GM19193 (cell line): Measurements from ENCODE around the gene ZBTB7C.

Source experiments
- POLR2A ChIP-seq: IDR thresholded peaks from 4 replicates; pipeline ENCODE4 v1.6.1; 2011; ENCODE audit not compliant: insufficient read depth, insufficient read length; ENCODE audit errors: extremely low read depth

ZBTB7C gene

DNA sequence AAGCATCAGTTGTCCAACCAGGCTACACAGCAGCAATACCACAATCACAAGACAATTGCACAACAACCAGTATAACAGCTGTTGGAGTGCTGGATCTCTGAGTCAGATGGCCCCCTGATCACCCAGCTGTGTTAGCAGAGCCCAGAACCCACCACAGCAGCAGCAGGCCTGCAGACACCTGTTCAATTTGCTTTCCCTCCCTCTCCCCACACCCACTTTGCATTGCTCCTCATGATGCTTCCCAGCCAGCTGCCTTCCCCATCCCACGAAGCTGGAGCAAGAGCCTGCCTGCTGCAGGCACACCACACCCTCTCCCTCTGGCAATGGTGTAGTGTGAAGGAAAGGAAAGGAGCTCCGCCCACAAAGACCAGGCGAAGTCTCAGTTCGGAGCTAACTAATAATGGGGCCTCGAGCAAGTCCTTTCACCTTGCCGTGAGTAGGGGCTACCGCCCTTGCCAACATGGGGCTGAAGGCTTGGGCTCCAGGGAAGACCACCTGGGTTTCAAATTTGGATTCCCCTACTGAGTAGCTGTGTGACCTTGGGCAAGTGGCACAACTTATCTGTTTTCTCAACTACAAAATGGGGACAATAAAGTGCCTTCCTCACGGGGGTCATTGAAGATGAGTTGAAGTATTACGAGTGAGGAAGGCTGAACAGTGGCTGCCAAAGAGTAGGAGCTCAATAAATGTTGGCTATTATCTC, 19.4 kb upstream of the ZBTB7C start:
- no peak for TF ChIP-seq POLR2A

DNA sequence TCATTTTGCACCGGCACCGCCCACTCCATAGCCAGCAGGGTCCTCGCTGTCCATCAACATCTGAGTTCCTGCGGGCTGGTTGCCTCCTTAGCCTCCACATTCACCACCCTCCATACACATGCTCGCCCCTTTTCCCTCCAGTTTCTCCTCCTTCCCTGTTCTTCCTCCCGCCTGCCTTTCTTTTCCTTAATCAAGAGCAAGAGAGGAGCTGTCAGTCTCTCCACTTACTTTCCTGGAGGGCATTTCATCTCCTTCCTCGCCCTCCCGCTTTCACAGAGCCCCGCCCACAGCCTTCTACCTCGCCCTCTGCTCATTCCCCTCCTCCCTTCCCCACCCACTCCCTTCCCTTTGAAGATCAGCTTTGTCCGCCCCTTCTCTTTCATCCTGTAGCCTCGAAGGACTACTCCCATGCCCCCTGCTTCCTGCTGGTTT, 13.8 kb upstream of the ZBTB7C start:
- no peak for TF ChIP-seq POLR2A

DNA sequence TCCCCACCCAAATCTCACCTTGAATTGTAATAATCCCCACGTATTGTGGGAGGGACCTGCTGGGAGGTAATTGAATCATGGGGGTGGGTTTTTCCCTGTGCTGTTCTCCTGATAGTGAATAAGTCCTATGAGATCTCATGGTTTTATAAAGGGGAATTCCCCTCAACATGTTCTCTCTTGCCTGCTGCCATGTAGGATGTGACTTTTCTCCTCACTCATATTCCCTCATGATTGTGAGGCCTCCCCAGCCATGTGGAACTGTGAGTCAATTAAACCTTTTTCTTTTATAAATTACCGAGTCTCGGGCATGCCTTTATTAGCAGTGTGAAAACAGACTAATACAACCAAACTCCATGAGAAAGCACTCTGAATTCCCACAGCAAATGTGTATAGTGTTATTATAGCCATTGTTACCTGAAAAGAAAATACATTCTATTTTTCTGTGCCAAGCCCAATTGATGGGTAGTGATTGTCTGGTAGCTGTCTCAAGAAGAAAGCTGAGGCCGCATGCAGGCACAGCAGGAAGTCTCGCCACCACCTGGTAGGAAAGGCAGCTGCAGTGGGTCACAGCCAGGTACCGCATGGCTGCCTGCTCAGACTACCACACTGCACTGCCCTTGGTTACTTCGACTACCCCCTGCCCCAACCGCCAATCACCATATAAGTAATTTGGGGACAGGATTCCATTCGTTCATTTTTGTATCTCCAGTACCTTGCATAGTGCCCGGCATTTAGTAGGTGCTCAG, 10.3 kb upstream of the ZBTB7C start:
- TF ChIP-seq POLR2A = no peak

DNA sequence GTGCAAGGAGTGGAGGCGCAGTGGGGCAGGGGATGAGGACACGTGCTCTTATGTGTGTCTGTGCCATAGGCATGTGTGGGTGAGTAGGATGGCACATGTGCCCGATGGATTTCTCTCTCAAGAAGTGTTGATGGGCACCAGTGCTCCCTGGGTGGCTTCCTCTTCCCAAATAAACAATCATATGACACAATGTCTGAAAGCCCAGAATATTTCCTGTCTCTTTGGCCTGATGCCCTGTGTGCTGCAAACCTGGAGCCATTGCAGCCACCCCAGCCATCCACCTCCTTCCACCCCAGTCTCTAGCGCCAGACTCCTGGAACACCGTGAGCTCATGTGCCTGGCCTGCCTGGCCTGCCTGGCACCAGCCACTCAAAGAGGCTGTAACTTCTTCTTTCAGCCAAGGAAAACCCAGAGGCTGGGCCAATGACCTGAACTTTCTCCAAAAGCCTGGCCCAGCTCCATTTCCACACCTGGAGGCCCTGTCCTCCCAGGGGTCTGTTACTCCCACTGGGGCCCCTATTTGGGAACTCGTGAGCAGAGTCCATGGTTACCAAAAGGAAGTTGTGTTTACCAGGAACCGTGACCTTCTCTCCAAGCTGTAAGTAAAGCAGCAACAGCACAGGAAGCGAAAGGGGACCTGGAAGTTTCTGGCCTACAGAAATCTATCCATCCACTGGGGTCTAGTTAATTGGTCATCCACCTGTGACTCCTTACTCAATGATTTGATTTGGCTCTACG, 9.5 kb upstream of the ZBTB7C start:
- TF ChIP-seq POLR2A = no peak

DNA sequence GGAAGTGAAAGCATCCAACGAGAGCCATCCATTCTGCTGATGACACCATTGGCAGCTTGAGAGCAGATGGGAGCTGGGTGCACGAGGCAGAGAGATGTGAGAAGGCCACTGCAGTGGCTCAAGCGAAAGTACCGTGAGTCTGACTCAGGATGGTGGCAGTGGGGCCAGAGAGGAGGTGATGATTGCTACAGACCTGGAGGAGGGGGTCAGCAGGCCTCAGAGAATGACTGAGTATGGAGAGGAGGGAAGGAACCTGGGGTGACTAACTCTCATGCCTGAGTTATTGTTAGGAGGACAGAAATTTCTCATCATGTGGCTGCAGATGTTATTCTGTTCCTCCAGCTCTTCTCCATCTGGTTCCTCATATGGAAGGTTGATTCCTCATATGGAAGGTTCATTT, 8.8 kb upstream of the ZBTB7C start:
- TF ChIP-seq POLR2A = no peak

DNA sequence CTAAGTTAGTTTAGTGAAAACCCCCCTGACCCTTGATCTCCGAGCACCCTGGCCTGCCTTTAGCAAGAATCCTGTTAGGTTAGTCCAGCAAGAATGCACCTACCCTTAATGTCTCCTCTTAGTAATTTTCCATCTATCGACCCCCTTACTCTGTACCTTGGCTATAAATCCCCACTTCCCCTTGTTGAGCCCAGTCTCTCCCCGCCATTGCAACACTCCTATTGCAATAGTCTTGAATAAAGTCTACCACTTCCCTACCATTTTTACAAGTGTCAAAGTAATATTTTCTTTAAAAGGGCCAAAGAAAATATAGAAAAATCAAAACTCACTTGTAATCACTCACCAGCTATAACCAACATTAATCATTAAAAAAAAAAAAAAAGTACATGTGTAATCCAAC, 4.2 kb upstream of the ZBTB7C start:
- TF ChIP-seq POLR2A = no peak

DNA sequence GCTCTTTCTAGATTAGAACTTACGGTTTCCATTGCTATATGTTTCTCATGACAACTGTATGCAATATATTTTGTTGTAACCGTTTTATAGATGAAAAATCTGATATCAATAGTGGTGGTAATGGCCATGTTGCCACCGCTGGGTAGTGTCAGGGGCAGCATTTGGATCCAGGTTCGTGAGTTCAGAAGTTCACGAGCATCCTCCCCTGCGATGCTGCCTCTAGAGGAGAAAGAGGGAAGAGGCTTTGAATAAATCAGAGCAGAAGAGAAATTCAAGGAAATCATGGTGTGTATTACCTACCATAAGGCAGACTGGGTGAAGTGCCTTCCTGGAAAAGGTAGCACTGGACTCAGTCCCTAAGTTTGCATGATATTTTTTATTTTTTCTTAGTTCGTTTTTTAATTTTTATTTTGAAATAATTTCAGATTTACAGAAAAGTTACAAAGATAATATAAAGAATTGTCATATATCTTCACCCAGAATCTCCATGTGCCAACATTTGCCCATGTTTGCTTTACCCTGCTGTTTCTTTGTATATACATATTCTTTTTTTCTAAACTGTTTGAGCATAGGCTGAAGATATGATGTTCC, 3.3 kb upstream of the ZBTB7C start:
- TF ChIP-seq POLR2A = no peak

DNA sequence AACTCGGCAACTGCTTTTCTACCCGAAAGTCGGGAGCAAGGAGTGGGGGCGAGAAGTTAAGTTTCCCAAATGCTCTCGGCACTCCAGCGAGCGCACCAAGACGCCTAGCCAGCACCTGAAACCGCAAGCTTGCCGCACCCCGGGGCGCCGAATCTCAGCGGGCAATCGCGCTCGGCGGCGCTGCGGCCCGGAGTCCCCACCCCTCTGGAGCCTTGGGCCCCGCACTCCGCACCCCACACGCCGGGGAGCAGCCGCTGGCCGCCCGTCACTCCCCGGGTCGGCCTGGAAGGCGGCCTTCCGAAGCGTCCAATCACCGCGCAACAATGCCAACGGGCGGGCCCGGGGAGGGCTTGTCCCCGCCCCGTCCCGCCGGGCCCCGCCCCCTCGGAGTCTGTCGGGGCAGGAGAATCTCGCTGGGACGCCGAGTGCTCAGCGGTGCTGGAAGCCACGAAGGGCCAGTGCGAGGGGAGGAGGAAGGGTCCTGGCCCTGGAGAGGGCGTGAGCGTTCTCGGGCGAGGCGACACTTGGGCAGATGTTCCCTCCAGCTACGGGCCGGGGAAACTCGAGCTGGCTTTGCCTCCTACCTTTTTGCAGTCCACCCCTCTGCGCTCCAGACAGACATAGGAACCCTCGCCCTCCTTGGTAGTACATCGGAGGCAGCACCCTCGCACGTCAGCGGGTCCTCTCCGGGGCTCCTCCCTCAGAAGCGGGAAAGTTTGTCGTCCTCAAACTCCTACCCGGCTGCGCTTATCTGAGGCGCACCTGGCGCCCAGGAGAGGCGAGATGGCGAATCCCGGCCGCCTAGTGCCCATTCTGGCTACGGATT, 1.1 kb upstream of the ZBTB7C start:
- no peak for TF ChIP-seq POLR2A

DNA sequence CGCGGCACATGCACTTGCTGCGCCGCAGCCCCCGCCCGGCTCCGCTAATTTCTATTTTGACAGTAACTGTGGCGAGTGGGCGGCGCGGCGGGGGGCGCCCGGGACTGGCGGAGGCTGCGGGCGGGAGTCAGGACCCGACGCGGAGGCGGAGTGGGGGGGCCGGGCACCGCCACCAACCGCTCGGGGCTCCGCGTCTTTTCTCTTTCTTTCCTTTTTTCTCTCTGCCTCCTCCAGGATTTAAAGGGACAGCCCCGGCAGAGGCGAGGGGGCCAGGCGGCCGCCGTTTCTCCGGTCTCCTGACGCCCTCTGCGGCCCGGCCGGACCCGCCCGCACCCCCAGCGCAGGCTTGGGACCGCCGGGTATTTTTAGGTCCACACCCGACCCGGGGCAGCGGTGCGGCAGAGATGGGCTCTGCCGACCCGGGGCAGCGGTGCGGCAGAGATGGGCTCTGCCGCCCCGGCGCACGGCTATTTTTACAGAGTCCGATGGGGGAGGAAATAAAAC, 460 bp upstream of the ZBTB7C start:
- no peak for TF ChIP-seq POLR2A

DNA sequence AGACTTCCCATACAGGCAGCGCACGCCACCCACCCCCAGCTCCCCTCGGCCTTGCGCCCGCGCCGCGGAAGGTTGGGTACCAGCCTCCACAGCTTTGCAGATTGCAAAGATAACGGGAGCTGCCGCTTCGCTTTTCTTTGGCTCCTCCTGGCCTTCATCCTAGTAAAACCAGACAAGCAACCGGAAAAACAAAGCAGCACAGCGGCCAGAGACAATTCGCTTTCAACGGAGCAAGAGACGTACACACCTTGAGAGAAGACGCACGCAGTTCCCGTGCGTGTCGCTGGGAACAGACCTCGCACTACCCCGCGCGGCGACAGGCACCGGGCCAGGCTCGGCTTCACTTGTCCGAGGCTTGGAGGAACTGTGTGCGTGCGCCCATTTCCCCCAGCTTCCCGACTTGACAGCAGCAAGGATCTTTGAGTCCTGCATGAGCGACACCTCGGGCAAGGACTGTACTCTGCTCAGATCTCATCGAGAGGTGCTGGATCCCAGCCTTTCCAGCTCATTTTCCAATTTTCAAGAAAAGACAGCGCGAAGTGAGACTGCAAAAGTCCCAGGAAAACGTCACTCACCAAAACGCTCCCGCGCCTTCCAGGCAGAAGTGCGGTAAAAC, 964 bp downstream of the ZBTB7C start:
- TF ChIP-seq POLR2A = no peak

DNA sequence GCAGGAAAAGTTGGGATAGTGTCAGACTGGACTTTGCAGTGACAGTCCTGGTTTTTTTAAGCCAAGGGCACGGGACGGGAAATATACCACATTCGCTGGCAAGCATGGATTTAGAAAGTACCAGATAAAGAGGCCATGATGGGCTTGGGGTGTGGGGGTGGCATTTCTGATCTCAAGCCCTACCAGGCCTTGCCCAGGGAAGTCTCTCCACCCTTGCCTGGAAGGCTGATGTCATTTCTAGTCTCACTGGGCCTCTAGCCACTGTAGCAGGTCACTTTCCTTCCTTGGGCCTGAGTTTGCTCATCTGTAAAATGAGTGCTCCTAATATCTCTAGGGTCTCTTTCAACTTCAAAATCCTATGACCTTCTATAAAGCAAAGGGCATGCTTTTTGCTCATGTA, 1.8 kb downstream of the ZBTB7C start:
- no peak for TF ChIP-seq POLR2A

DNA sequence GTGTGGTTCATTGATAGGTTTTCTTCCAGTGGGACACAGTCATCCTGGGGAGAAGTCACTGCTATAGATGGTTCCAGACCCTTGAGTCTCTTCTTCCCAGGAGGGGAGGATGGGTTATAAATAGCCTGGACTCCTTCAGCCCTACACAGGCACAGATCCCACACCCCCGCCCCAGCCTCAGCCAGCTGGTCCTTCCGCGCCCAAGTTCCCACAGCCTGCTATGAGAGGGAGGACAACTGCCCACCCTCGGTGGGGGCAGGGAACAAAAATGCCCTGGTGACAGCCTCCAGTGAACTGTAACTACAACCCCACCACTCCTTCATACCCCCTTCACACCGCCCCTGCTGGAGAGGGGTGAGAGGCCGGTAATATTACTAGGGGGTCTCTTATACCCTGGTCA, 3.2 kb downstream of the ZBTB7C start:
- no peak for TF ChIP-seq POLR2A

DNA sequence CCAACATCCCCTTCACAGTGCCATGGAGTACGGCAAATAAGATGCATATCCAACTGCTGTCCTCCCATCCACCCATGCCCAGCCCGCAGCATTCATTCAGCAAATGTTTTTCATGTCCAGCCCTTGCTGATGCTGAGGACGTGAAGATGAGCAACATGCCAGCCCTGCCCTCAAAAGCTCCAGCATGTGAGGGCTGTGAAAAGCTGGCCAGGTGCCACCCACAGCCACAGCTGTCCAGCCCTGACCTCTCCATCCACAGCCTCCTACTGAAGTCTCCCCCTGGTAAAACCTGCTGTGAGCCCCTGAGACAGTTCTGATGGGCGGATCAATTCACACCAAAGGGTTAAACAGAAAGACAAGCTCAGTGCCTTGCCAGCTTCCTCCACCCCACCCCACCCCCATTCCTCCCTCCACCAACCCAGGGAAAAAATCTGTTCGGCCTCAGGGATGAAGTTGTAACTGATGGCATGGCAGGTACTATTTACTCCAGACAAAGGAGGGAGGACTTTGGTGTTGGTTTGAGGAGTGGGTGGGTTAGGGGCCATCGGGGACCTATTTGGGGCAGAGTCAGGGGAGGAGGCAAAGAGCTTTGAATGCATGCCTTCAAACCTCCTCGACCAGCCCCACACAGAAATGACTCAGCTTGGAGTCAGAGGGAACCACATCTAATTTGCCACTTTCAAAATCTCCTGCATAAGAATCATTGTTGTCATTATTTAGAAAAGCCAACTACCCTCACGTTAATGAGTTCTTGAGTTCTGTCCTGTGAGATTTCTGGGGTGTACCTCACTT, 4.3 kb downstream of the ZBTB7C start:
- no peak for TF ChIP-seq POLR2A
